ENCODE data around the gene SCEL. TPM values are rescaled to one million over a fixed set of nuclear protein-coding genes. Genes with fewer than 3 reads are reported as not detected.
"Not testable (repeated sequence)": the region's sequence is repeated elsewhere in the genome, so short reads cannot be mapped to it uniquely, and the experiment has no call there.

SCEL gene
- total RNA-seq, 1 experiment from 2014 or later: not detected

- not testable (repeated sequence) for DNase-seq (ENCODE audit: low read depth)
Observed at GRCh38 chr13:77662301-77662700, 126.8 kb downstream of the SCEL start.

- not testable (repeated sequence) for DNase-seq (ENCODE audit: low read depth)
Observed at GRCh38 chr13:77662831-77663230, 127.3 kb downstream of the SCEL start.

GRCh38 chr13:77674852-77675251, 139.3 kb downstream of the SCEL start:
- no peak for DNase-seq (ENCODE audit: low read depth)

GRCh38 chr13:77678691-77679235, 143.3 kb downstream of the SCEL start:
- no peak for DNase-seq (ENCODE audit: low read depth)

GRCh38 chr13:77687799-77688198, 152.3 kb downstream of the SCEL start:
- no peak for DNase-seq (ENCODE audit: low read depth)

- no peak for DNase-seq (ENCODE audit: low read depth)
Observed at GRCh38 chr13:77691871-77692270, 156.4 kb downstream of the SCEL start.

- DNase-seq (ENCODE audit: low read depth): no peak
Observed at GRCh38 chr13:77692746-77693448, 157.4 kb downstream of the SCEL start.

GRCh38 chr13:77693449-77693940, 158.0 kb downstream of the SCEL start:
- no peak for DNase-seq (ENCODE audit: low read depth)

Other genes with a start within 250 kb of the SCEL start
- gene MYCBP2, start 208.6 kb upstream of the SCEL start, total RNA-seq (2014; rRNA removed; shearing (Covaris generic)): 29.6 and 31.2 TPM in 2 replicates
- gene SLAIN1, start 162.0 kb downstream of the SCEL start, total RNA-seq (2014; rRNA removed; shearing (Covaris generic)): not detected in 2 replicates

Measured in RPMI7951 (cell line).